ENCODE measurements around the gene EML4.
"Not testable (repeated sequence)": the region's sequence is repeated elsewhere in the genome, so short reads cannot be mapped to it uniquely, and the experiment has no call there.

Gene EML4

GRCh38 chr2:42169100-42169873, at the start of gene EML4:
Gene EML4 (plus strand): TSS chr2:42169353. CDS start chr2:42169612, 259 bp downstream.
- peak within 1 kb of the TSS; percentile 84 for H3K27ac ChIP-seq (ENCODE audit: low read depth, low read length)
- H3K4me3 ChIP-seq (ENCODE audit: low read depth, low read length), result peak within 1 kb of the TSS; percentile 90

GRCh38 chr2:42123426-42123825, 45.7 kb upstream of the EML4 start:
- Histone ChIP-seq H3K4me1 (ENCODE audit: control insufficient read depth, insufficient read depth, low read length) (peaks cover 14% of the 10 kb centered on the region), H3K9ac (ENCODE audit: low read depth, low read length) (no peak overlapping the region)

More at GRCh38 chr2:42169100-42169873, at the start of gene EML4:
- peaks cover 31% of the 10 kb centered on the region for H3K4me1 ChIP-seq (ENCODE audit: control insufficient read depth, insufficient read depth, low read length)
- H3K27me3 ChIP-seq (ENCODE audit: control insufficient read depth, insufficient read depth, low read length), result no peaks in the 10 kb centered on the region
- H3K9ac ChIP-seq (ENCODE audit: low read depth, low read length), result peak within 1 kb of the TSS; percentile 84
- H3K9me3 ChIP-seq (ENCODE audit: control insufficient read depth, insufficient read depth, low read length), result no peaks in the 10 kb centered on the region
- no peaks in the 10 kb centered on the region for H3K36me3 ChIP-seq (ENCODE audit: control insufficient read depth, insufficient read depth, low read length)

GRCh38 chr2:42124011-42124785, 45.0 kb upstream of the EML4 start:
- H3K9ac ChIP-seq (ENCODE audit: low read depth, low read length), result no peak overlapping the region
- no peaks in the 10 kb centered on the region for H3K27me3 ChIP-seq (ENCODE audit: control insufficient read depth, insufficient read depth, low read length)
- peaks cover 14% of the 10 kb centered on the region for H3K4me1 ChIP-seq (ENCODE audit: control insufficient read depth, insufficient read depth, low read length)
- no peaks in the 10 kb centered on the region; the same call in 1 of the 2 replicates for H3K9me3 ChIP-seq (ENCODE audit: control insufficient read depth, insufficient read depth, low read length)
- no peak overlapping the region for H3K4me3 ChIP-seq (ENCODE audit: low read depth, low read length)
- H3K27ac ChIP-seq (ENCODE audit: low read depth, low read length), result no peak overlapping the region
- H3K36me3 ChIP-seq (ENCODE audit: control insufficient read depth, insufficient read depth, low read length), result no peaks in the 10 kb centered on the region

More at GRCh38 chr2:42123426-42123825, 45.7 kb upstream of the EML4 start:
- Histone ChIP-seq H3K27me3 (ENCODE audit: control insufficient read depth, insufficient read depth, low read length) (no peaks in the 10 kb centered on the region), H3K4me3 (ENCODE audit: low read depth, low read length) (no peak overlapping the region), H3K9me3 (ENCODE audit: control insufficient read depth, insufficient read depth, low read length) (no peaks in the 10 kb centered on the region; the same call in 1 of the 2 replicates), H3K36me3 (ENCODE audit: control insufficient read depth, insufficient read depth, low read length) (no peaks in the 10 kb centered on the region), H3K27ac (ENCODE audit: low read depth, low read length) (no peak overlapping the region)

- Histone ChIP-seq H3K27me3 (ENCODE audit: control insufficient read depth, insufficient read depth, low read length) (no peaks in the 10 kb centered on the region), H3K9me3 (ENCODE audit: control insufficient read depth, insufficient read depth, low read length) (no peaks in the 10 kb centered on the region), H3K36me3 (ENCODE audit: control insufficient read depth, insufficient read depth, low read length) (no peaks in the 10 kb centered on the region), H3K9ac (ENCODE audit: low read depth, low read length) (no peak overlapping the region), H3K4me3 (ENCODE audit: low read depth, low read length) (no peak overlapping the region), H3K27ac (ENCODE audit: low read depth, low read length) (no peak overlapping the region), H3K4me1 (ENCODE audit: control insufficient read depth, insufficient read depth, low read length) (peaks cover 14% of the 10 kb centered on the region)
Observed at GRCh38 chr2:42125841-42126594, 43.1 kb upstream of the EML4 start.

- not testable (repeated sequence) for H3K27ac ChIP-seq (ENCODE audit: low read depth, low read length); H3K27me3 ChIP-seq (ENCODE audit: control insufficient read depth, insufficient read depth, low read length); H3K36me3 ChIP-seq (ENCODE audit: control insufficient read depth, insufficient read depth, low read length); H3K9me3 ChIP-seq (ENCODE audit: control insufficient read depth, insufficient read depth, low read length); H3K4me3 ChIP-seq (ENCODE audit: low read depth, low read length); H3K9ac ChIP-seq (ENCODE audit: low read depth, low read length)
- H3K4me1 ChIP-seq (ENCODE audit: control insufficient read depth, insufficient read depth, low read length), result peaks cover 14% of the 10 kb centered on the region
Observed at GRCh38 chr2:42126873-42127272, 42.3 kb upstream of the EML4 start.

GRCh38 chr2:42127425-42128424, 41.4 kb upstream of the EML4 start:
- Histone ChIP-seq H3K9me3 (ENCODE audit: control insufficient read depth, insufficient read depth, low read length) (no peaks in the 10 kb centered on the region), H3K27me3 (ENCODE audit: control insufficient read depth, insufficient read depth, low read length) (no peaks in the 10 kb centered on the region), H3K27ac (ENCODE audit: low read depth, low read length) (no peak overlapping the region), H3K9ac (ENCODE audit: low read depth, low read length) (no peak overlapping the region), H3K4me1 (ENCODE audit: control insufficient read depth, insufficient read depth, low read length) (peaks cover 21% of the 10 kb centered on the region), H3K36me3 (ENCODE audit: control insufficient read depth, insufficient read depth, low read length) (no peaks in the 10 kb centered on the region), H3K4me3 (ENCODE audit: low read depth, low read length) (no peak overlapping the region)

GRCh38 chr2:42128721-42129486, 40.2 kb upstream of the EML4 start:
- no peaks in the 10 kb centered on the region for H3K9me3 ChIP-seq (ENCODE audit: control insufficient read depth, insufficient read depth, low read length)
- H3K9ac ChIP-seq (ENCODE audit: low read depth, low read length), result no peak overlapping the region
- H3K4me3 ChIP-seq (ENCODE audit: low read depth, low read length), result no peak overlapping the region
- H3K4me1 ChIP-seq (ENCODE audit: control insufficient read depth, insufficient read depth, low read length), result peaks cover 31% of the 10 kb centered on the region
- H3K27me3 ChIP-seq (ENCODE audit: control insufficient read depth, insufficient read depth, low read length), result peaks cover 6% of the 10 kb centered on the region
- no peaks in the 10 kb centered on the region for H3K36me3 ChIP-seq (ENCODE audit: control insufficient read depth, insufficient read depth, low read length)
- no peak overlapping the region for H3K27ac ChIP-seq (ENCODE audit: low read depth, low read length)

- H3K9ac ChIP-seq (ENCODE audit: low read depth, low read length), result no peak overlapping the region
- H3K27me3 ChIP-seq (ENCODE audit: control insufficient read depth, insufficient read depth, low read length), result peaks cover 6% of the 10 kb centered on the region
- no peaks in the 10 kb centered on the region for H3K36me3 ChIP-seq (ENCODE audit: control insufficient read depth, insufficient read depth, low read length)
- no peaks in the 10 kb centered on the region for H3K9me3 ChIP-seq (ENCODE audit: control insufficient read depth, insufficient read depth, low read length)
- peaks cover 31% of the 10 kb centered on the region for H3K4me1 ChIP-seq (ENCODE audit: control insufficient read depth, insufficient read depth, low read length)
- H3K27ac ChIP-seq (ENCODE audit: low read depth, low read length), result no peak overlapping the region
- H3K4me3 ChIP-seq (ENCODE audit: low read depth, low read length), result no peak overlapping the region
Observed at GRCh38 chr2:42129487-42129852, 39.7 kb upstream of the EML4 start.

- no peak overlapping the region for H3K27ac ChIP-seq (ENCODE audit: low read depth, low read length)
- H3K9ac ChIP-seq (ENCODE audit: low read depth, low read length), result no peak overlapping the region
- H3K4me1 ChIP-seq (ENCODE audit: control insufficient read depth, insufficient read depth, low read length), result peaks cover 31% of the 10 kb centered on the region
- no peak overlapping the region for H3K4me3 ChIP-seq (ENCODE audit: low read depth, low read length)
- H3K9me3 ChIP-seq (ENCODE audit: control insufficient read depth, insufficient read depth, low read length), result no peaks in the 10 kb centered on the region
- peaks cover 6% of the 10 kb centered on the region for H3K27me3 ChIP-seq (ENCODE audit: control insufficient read depth, insufficient read depth, low read length)
- no peaks in the 10 kb centered on the region for H3K36me3 ChIP-seq (ENCODE audit: control insufficient read depth, insufficient read depth, low read length)
Observed at GRCh38 chr2:42129947-42130346, 39.2 kb upstream of the EML4 start.

Data from HUES48 (cell line).